Activated naive CD8-positive, alpha-beta T cell treated with anti-CD3 and anti-CD28 coated beads for 36 hours (primary cell): Measurements from ENCODE around the gene CALY. TPM values are rescaled to one million over a fixed set of nuclear protein-coding genes. Genes with fewer than 3 reads are reported as not detected.

ENCODE experiments used
- DNase-seq: peaks from one replicate; pipeline ENCODE4 v3.0.0; 2021
- H3K27ac Mint-ChIP-seq: one replicate; pipeline ENCODE4 v1.8.0; 2022; ENCODE audit warnings: mild to moderate bottlenecking, moderate library complexity, mixed read lengths
- H3K27me3 Mint-ChIP-seq: one replicate; pipeline ENCODE4 v1.8.0; 2022; ENCODE audit warnings: mild to moderate bottlenecking, mixed read lengths
- H3K36me3 Mint-ChIP-seq: one replicate; pipeline ENCODE4 v1.8.0; 2021; ENCODE audit warnings: mild to moderate bottlenecking, mixed read lengths
- H3K4me1 Mint-ChIP-seq: one replicate; pipeline ENCODE4 v1.8.0; 2021; ENCODE audit warnings: mixed read lengths
- H3K4me3 Mint-ChIP-seq: one replicate; pipeline ENCODE4 v1.8.0; 2022; ENCODE audit warnings: mild to moderate bottlenecking, moderate library complexity, mixed read lengths
- H3K9me3 Mint-ChIP-seq: one replicate; pipeline ENCODE4 v1.8.0; 2022; ENCODE audit warnings: mixed read lengths
- total RNA-seq, 2 experiments: library from RNA; stranded (reverse); gene quantifications; one replicate each; pipeline ENCODE4 v1.2.3, GENCODE V29; 2021

Gene CALY
- total RNA-seq, 2 experiments from 2014 or later: not detected

GRCh38 chr10:133285217-133285616 is 51.5 kb downstream of the CALY start:
- Mint-ChIP-seq H3K4me3 (no peak overlapping the region), H3K9me3 (no peaks in the 10 kb centered on the region), H3K27me3 (no peaks in the 10 kb centered on the region), H3K36me3 (peaks cover 16% of the 10 kb centered on the region), H3K27ac (no peak overlapping the region), H3K4me1 (no peaks in the 10 kb centered on the region)
- DNase-seq: no peak

GRCh38 chr10:133283931-133284330 is 52.8 kb downstream of the CALY start:
- DNase-seq: no peak
- Mint-ChIP-seq H3K27me3 (no peaks in the 10 kb centered on the region), H3K27ac (no peak overlapping the region), H3K4me3 (no peak overlapping the region), H3K9me3 (no peaks in the 10 kb centered on the region), H3K4me1 (no peaks in the 10 kb centered on the region), H3K36me3 (peaks cover 15% of the 10 kb centered on the region)

GRCh38 chr10:133282846-133283390 is 53.8 kb downstream of the CALY start:
- H3K9me3 Mint-ChIP-seq: no peaks in the 10 kb centered on the region
- peaks cover 15% of the 10 kb centered on the region for H3K36me3 Mint-ChIP-seq
- peaks cover 10% of the 10 kb centered on the region for H3K4me1 Mint-ChIP-seq
- DNase-seq: no peak
- no peak overlapping the region for H3K4me3 Mint-ChIP-seq
- no peak overlapping the region for H3K27ac Mint-ChIP-seq
- H3K27me3 Mint-ChIP-seq: no peaks in the 10 kb centered on the region

GRCh38 chr10:133281628-133282372 is 54.9 kb downstream of the CALY start:
- H3K4me3 Mint-ChIP-seq: no peak overlapping the region
- no peak overlapping the region for H3K27ac Mint-ChIP-seq
- peaks cover 11% of the 10 kb centered on the region for H3K36me3 Mint-ChIP-seq
- H3K4me1 Mint-ChIP-seq: peaks cover 13% of the 10 kb centered on the region
- no peaks in the 10 kb centered on the region for H3K9me3 Mint-ChIP-seq
- no peaks in the 10 kb centered on the region for H3K27me3 Mint-ChIP-seq
- no peak for DNase-seq

- Mint-ChIP-seq H3K27me3 (no peaks in the 10 kb centered on the region), H3K9me3 (no peaks in the 10 kb centered on the region), H3K36me3 (peaks cover 9% of the 10 kb centered on the region), H3K27ac (no peak overlapping the region), H3K4me1 (peaks cover 13% of the 10 kb centered on the region), H3K4me3 (no peak overlapping the region)
- no peak for DNase-seq
These were observed 55.6 kb downstream of the CALY start for GRCh38 chr10:133281084-133281483.

GRCh38 chr10:133280391-133281059 is 56.2 kb downstream of the CALY start:
- no peak for DNase-seq
- Mint-ChIP-seq H3K27ac (no peak overlapping the region), H3K36me3 (peaks cover 7% of the 10 kb centered on the region), H3K4me1 (peaks cover 18% of the 10 kb centered on the region), H3K27me3 (no peaks in the 10 kb centered on the region), H3K9me3 (no peaks in the 10 kb centered on the region), H3K4me3 (no peak overlapping the region)

- Mint-ChIP-seq H3K27ac (no peak overlapping the region), H3K9me3 (no peaks in the 10 kb centered on the region), H3K4me3 (no peak overlapping the region), H3K27me3 (no peaks in the 10 kb centered on the region), H3K4me1 (peaks cover 20% of the 10 kb centered on the region), H3K36me3 (peaks cover 3% of the 10 kb centered on the region)
- DNase-seq: no peak
These were observed 57.1 kb downstream of the CALY start for GRCh38 chr10:133279326-133280226.

GRCh38 chr10:133278577-133279265 is 58.0 kb downstream of the CALY start:
- Mint-ChIP-seq H3K27ac (peak overlapping the region; percentile 66), H3K4me1 (peaks cover 20% of the 10 kb centered on the region), H3K27me3 (no peaks in the 10 kb centered on the region), H3K36me3 (peaks cover 3% of the 10 kb centered on the region), H3K4me3 (peak overlapping the region; percentile 7), H3K9me3 (no peaks in the 10 kb centered on the region)
- peak; percentile 31 for DNase-seq

- Mint-ChIP-seq H3K4me1 (peaks cover 20% of the 10 kb centered on the region), H3K27ac (peak overlapping the region; percentile 66), H3K27me3 (no peaks in the 10 kb centered on the region), H3K36me3 (peaks cover 3% of the 10 kb centered on the region), H3K9me3 (no peaks in the 10 kb centered on the region), H3K4me3 (peak overlapping the region; percentile 7)
- no peak for DNase-seq
These were observed 58.6 kb downstream of the CALY start for GRCh38 chr10:133277993-133278576.

GRCh38 chr10:133277277-133277992 is 59.3 kb downstream of the CALY start:
- H3K27me3 Mint-ChIP-seq: no peaks in the 10 kb centered on the region
- no peak for DNase-seq
- H3K4me3 Mint-ChIP-seq: no peak overlapping the region
- no peaks in the 10 kb centered on the region for H3K9me3 Mint-ChIP-seq
- H3K4me1 Mint-ChIP-seq: peaks cover 20% of the 10 kb centered on the region
- H3K36me3 Mint-ChIP-seq: peaks cover 3% of the 10 kb centered on the region
- H3K27ac Mint-ChIP-seq: no peak overlapping the region

DNA sequence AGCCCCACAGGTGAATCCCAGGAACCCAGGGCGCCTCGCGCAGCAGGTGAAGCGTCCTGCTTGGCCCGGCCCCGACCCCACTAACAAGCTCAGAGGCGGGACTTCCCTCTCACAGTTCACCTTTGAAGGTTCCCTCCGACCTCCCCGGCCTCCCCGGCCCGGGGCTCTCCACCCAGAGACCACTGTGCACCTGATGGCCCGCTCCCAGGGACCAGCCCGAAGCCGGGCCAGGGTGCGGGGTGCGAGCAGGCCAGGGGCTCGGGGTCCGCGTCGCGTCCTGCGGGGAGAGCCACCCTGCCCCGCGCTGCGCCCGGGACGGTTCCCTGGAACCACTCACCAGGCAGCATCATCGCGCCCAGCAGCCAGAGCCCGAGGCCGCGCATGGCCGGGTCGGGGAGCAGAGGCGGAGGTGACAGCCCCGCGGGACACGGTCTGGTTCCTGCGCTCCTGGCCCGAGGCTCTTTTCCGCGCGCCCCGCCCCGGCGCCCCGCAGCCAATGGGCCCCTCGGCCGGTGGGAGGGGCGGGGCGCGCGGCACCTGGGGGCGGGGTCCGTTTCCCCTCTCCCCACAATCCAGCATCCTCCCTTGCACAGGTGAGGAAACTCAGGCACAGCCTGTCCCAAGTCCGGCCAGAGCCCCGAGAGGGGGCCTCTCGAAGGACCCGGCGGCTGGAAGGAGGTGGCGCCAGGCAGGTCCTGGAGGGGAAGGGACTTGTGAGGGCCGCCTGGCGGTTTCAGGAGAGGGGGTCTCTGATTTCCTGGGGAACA is 60.1 kb downstream of the CALY start, which contains the start of gene ADAM8:
Gene ADAM8, minus strand, starts transcription at position 434 of the 767 bp plus-strand sequence. Its CDS starts 51 bp downstream, at position 383.
- peak; percentile 77 for DNase-seq
- H3K36me3 Mint-ChIP-seq: peaks cover 3% of the 10 kb centered on the region
- H3K27ac Mint-ChIP-seq: peak within 1 kb of the TSS; percentile 83
- no peaks in the 10 kb centered on the region for H3K9me3 Mint-ChIP-seq
- H3K27me3 Mint-ChIP-seq: no peaks in the 10 kb centered on the region
- peaks cover 20% of the 10 kb centered on the region for H3K4me1 Mint-ChIP-seq
- peak within 1 kb of the TSS; percentile 83 for H3K4me3 Mint-ChIP-seq

- H3K27me3 Mint-ChIP-seq: no peaks in the 10 kb centered on the region
- peak overlapping the region; percentile 83 for H3K27ac Mint-ChIP-seq
- peaks cover 3% of the 10 kb centered on the region for H3K36me3 Mint-ChIP-seq
- H3K4me3 Mint-ChIP-seq: peak overlapping the region; percentile 83
- H3K9me3 Mint-ChIP-seq: no peaks in the 10 kb centered on the region
- no peak for DNase-seq
- H3K4me1 Mint-ChIP-seq: peaks cover 20% of the 10 kb centered on the region
These were observed 60.6 kb downstream of the CALY start for GRCh38 chr10:133276100-133276434.

- H3K9me3 Mint-ChIP-seq: no peaks in the 10 kb centered on the region
- H3K27ac Mint-ChIP-seq: peak overlapping the region; percentile 83
- peak overlapping the region; percentile 83 for H3K4me3 Mint-ChIP-seq
- H3K4me1 Mint-ChIP-seq: peaks cover 20% of the 10 kb centered on the region
- peak; percentile 62 for DNase-seq
- peaks cover 3% of the 10 kb centered on the region for H3K36me3 Mint-ChIP-seq
- H3K27me3 Mint-ChIP-seq: no peaks in the 10 kb centered on the region
These were observed 61.0 kb downstream of the CALY start for GRCh38 chr10:133275684-133276092.
